ENCODE results near the gene MAPRE3.

Gene MAPRE3

GRCh38 chr2:27024812-27025211 lies 54.4 kb downstream of the MAPRE3 start:
- H3K36me3 ChIP-seq (ENCODE audit: low read length): no peaks in the 10 kb centered on the region
- H3F3A ChIP-seq (ENCODE audit: insufficient read depth): no peaks in the 10 kb centered on the region

GRCh38 chr2:27025281-27025800 lies 54.9 kb downstream of the MAPRE3 start:
- H3K4me2 ChIP-seq (ENCODE audit: low read depth, low read length, poor library complexity, severe bottlenecking): no peak overlapping the region
- H3K79me2 ChIP-seq (ENCODE audit: insufficient read depth, low read length): no peaks in the 10 kb centered on the region
- no peaks in the 10 kb centered on the region for H3K9me2 ChIP-seq (replicated peaks; ENCODE audit: insufficient read depth, low read length)
- no peaks in the 10 kb centered on the region for H3K36me3 ChIP-seq (ENCODE audit: low read length)
- no peak overlapping the region for H3K9ac ChIP-seq (ENCODE audit: low read length)
- TF ChIP-seq CTCF (IDR thresholded peaks at IDR 0.05; ENCODE audit: insufficient read depth, low read length, poor library complexity, severe bottlenecking) (no peak), EZH2phosphoT487 (conservative IDR thresholded peaks at IDR 0.05; ENCODE audit: low read length) (no peak)
- H3K27me3 ChIP-seq (ENCODE audit: low read length): no peaks in the 10 kb centered on the region
- H3K27ac ChIP-seq (ENCODE audit: low read depth, low read length): no peak overlapping the region
- H4K20me1 ChIP-seq (ENCODE audit: low read depth, low read length): no peaks in the 10 kb centered on the region
- H3K9me3 ChIP-seq (ENCODE audit: insufficient read depth, low read length): no peaks in the 10 kb centered on the region
- H2AFZ ChIP-seq (ENCODE audit: low read depth, low read length, severe bottlenecking): no peak overlapping the region
- no peaks in the 10 kb centered on the region for H3F3A ChIP-seq (ENCODE audit: insufficient read depth)
- H3K4me3 ChIP-seq (ENCODE audit: insufficient read depth, low read length, poor library complexity, severe bottlenecking): no peak overlapping the region

More at GRCh38 chr2:27024812-27025211, 54.4 kb downstream of the MAPRE3 start:
- TF ChIP-seq CTCF (IDR thresholded peaks at IDR 0.05; ENCODE audit: insufficient read depth, low read length, poor library complexity, severe bottlenecking): no peak
- H3K4me2 ChIP-seq (ENCODE audit: low read depth, low read length, poor library complexity, severe bottlenecking): no peak overlapping the region
- H3K9me3 ChIP-seq (ENCODE audit: insufficient read depth, low read length): no peaks in the 10 kb centered on the region
- no peak overlapping the region for H3K27ac ChIP-seq (ENCODE audit: low read depth, low read length)
- no peaks in the 10 kb centered on the region for H4K20me1 ChIP-seq (ENCODE audit: low read depth, low read length)
- H3K27me3 ChIP-seq (ENCODE audit: low read length): no peaks in the 10 kb centered on the region
- no peak overlapping the region for H3K9ac ChIP-seq (ENCODE audit: low read length)
- no peaks in the 10 kb centered on the region for H3K9me2 ChIP-seq (replicated peaks; ENCODE audit: insufficient read depth, low read length)
- no peak overlapping the region for H2AFZ ChIP-seq (ENCODE audit: low read depth, low read length, severe bottlenecking)
- no peak overlapping the region for H3K4me3 ChIP-seq (ENCODE audit: insufficient read depth, low read length, poor library complexity, severe bottlenecking)
- H3K79me2 ChIP-seq (ENCODE audit: insufficient read depth, low read length): no peaks in the 10 kb centered on the region

GRCh38 chr2:27025861-27026851 lies 55.7 kb downstream of the MAPRE3 start:
- Histone ChIP-seq H3K79me2 (ENCODE audit: insufficient read depth, low read length) (no peaks in the 10 kb centered on the region), H3F3A (ENCODE audit: insufficient read depth) (no peaks in the 10 kb centered on the region), H3K27ac (ENCODE audit: low read depth, low read length) (no peak overlapping the region), H3K4me3 (ENCODE audit: insufficient read depth, low read length, poor library complexity, severe bottlenecking) (no peak overlapping the region), H3K27me3 (ENCODE audit: low read length) (no peaks in the 10 kb centered on the region), H4K20me1 (ENCODE audit: low read depth, low read length) (no peaks in the 10 kb centered on the region), H3K4me2 (ENCODE audit: low read depth, low read length, poor library complexity, severe bottlenecking) (no peak overlapping the region), H3K36me3 (ENCODE audit: low read length) (no peaks in the 10 kb centered on the region), H3K9me3 (ENCODE audit: insufficient read depth, low read length) (no peaks in the 10 kb centered on the region), H3K9ac (ENCODE audit: low read length) (no peak overlapping the region), H3K9me2 (replicated peaks; ENCODE audit: insufficient read depth, low read length) (no peaks in the 10 kb centered on the region), H2AFZ (ENCODE audit: low read depth, low read length, severe bottlenecking) (no peak overlapping the region)
- TF ChIP-seq EZH2phosphoT487 (conservative IDR thresholded peaks at IDR 0.05; ENCODE audit: low read length): no peak
- TF ChIP-seq CTCF (IDR thresholded peaks at IDR 0.05; ENCODE audit: insufficient read depth, low read length, poor library complexity, severe bottlenecking): no peak
